ENCODE measurements around the gene ENSA.
"Not testable (repeated sequence)": the region's sequence is repeated elsewhere in the genome, so short reads cannot be mapped to it uniquely, and the experiment has no call there.

Gene ENSA

DNA sequence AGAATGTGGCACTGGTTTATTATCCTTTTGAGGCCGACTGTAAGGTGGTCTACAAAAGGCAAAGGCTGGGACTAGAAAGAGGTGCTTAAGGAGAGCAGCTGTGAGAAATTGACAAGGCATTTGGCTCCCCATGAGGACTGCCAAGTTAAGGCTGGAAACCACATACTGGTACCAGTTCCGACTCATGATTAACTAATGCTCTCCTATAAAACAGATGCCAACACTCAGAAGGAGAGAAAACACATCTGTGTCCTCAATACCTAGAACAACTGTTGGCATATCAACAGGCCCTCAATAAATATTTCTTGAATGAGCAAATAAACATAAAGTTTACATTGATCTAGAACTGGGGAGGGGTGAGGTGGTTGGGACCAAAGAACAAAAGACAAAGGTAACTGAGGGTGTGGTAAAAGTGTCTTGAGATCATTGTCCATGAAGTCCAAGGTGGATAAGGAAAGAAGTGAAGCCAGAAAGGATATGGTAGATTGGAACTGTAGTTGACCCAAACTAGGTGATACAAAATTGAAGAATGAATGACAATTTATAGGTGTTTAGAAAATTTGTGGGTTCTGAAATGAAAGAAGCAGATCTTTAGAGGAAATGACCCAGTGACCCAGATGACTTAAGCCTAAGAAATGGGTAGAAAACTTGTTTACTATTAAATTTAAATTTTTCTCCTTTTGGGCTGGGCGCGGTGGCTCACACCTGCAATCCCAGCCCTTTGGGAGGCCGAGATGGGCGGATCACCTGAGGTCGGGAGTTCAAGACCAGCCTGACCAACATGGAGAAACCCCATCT is 33.1 kb downstream of the ENSA start:
- peaks cover 11% of the 10 kb centered on the region for H3K36me3 ChIP-seq
- H3K27ac ChIP-seq, result peak overlapping the region; percentile 69
- no peaks in the 10 kb centered on the region for H3K9me3 ChIP-seq
- H3K27me3 ChIP-seq, result no peaks in the 10 kb centered on the region
- no peak overlapping the region for H3K4me3 ChIP-seq (ENCODE audit: low read depth in 1 of 2, low read length in 1 of 2)
- no peak for TF ChIP-seq CTCF (IDR thresholded peaks at IDR 0.05)
- H3K4me1 ChIP-seq (ENCODE audit: control insufficient read depth in 1 of 2, insufficient read depth in 1 of 2, low read depth in 1 of 2, low read length in 1 of 2), result peaks cover 35 to 44% of the 10 kb centered on the region in 2 experiments

GRCh38 chr1:150582371-150582770 is 47.0 kb downstream of the ENSA start:
- Histone ChIP-seq H3K4me3 (ENCODE audit: low read depth in 1 of 2, low read length in 1 of 2) (no peak overlapping the region), H3K27ac (peak overlapping the region; percentile 36), H3K27me3 (no peaks in the 10 kb centered on the region), H3K9me3 (no peaks in the 10 kb centered on the region), H3K4me1 (ENCODE audit: control insufficient read depth in 1 of 2, insufficient read depth in 1 of 2, low read depth in 1 of 2, low read length in 1 of 2) (peaks cover 17 to 22% of the 10 kb centered on the region in 2 experiments), H3K36me3 (peaks cover 18% of the 10 kb centered on the region)
- no peak for TF ChIP-seq CTCF (IDR thresholded peaks at IDR 0.05)

DNA sequence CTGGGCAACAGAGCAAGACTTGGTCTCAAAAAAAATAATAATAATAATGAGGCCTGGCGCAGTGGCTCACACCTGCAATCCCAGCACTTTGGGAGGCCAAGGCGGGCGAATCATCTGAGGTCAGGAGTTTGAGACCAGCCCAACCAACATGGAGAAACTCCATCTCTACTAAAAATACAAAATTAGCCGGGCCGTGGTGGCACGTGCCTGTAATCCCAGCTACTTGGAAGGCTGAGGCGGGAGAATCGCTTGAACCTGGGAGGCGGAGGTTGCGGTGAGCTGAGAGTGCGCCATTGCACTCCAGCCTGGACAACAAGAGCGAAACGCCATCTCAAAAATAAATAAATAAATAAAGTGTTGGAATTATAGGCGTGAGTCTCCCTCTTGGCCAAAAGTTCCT is 47.5 kb downstream of the ENSA start:
- H3K4me3 ChIP-seq (ENCODE audit: low read depth in 1 of 2, low read length in 1 of 2); H3K9me3 ChIP-seq; H3K27me3 ChIP-seq: not testable (repeated sequence)
- H3K4me1 ChIP-seq (ENCODE audit: control insufficient read depth in 1 of 2, insufficient read depth in 1 of 2, low read depth in 1 of 2, low read length in 1 of 2), result peaks cover 17 to 22% of the 10 kb centered on the region in 2 experiments
- H3K27ac ChIP-seq, result peak overlapping the region; percentile 36
- peaks cover 23% of the 10 kb centered on the region for H3K36me3 ChIP-seq

- not testable (repeated sequence) for H3K9me3 ChIP-seq; H3K27me3 ChIP-seq; H3K4me3 ChIP-seq (ENCODE audit: low read depth in 1 of 2, low read length in 1 of 2)
- peaks cover 17 to 22% of the 10 kb centered on the region in 2 experiments for H3K4me1 ChIP-seq (ENCODE audit: control insufficient read depth in 1 of 2, insufficient read depth in 1 of 2, low read depth in 1 of 2, low read length in 1 of 2)
- H3K27ac ChIP-seq, result peak overlapping the region; percentile 100
- H3K36me3 ChIP-seq, result peaks cover 28% of the 10 kb centered on the region
Measured at GRCh38 chr1:150581437-150581836, 48.0 kb downstream of the ENSA start.

DNA sequence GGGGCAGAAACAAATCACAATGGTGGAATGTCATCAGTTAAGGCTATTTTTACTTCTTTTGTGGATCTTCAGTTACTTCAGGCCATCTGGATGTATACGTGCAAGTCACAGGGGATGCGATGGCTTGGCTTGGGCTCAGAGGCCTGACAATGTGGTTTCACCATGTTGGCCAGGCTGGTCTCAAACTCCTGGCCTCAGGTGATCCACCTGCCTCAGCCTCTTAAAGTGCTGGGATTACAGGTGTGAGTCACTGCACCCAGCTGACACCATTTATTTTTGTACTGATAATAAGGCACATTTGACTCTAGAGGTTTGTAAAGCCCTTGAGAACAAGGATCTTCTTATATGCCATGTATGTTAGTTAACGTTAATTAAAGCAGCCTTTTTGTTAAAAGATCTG is 48.4 kb downstream of the ENSA start:
- Histone ChIP-seq H3K4me1 (ENCODE audit: control insufficient read depth in 1 of 2, insufficient read depth in 1 of 2, low read depth in 1 of 2, low read length in 1 of 2) (peaks cover 17 to 24% of the 10 kb centered on the region in 2 experiments), H3K27ac (peak overlapping the region; percentile 100)

GRCh38 chr1:150579945-150580642 is 49.3 kb downstream of the ENSA start:
- peak overlapping the region; percentile 80 to 97 for H3K4me3 ChIP-seq (ENCODE audit: low read depth in 1 of 2, low read length in 1 of 2)
- no peak for TF ChIP-seq CTCF (IDR thresholded peaks at IDR 0.05)

More for the DNA sequence above, 48.4 kb downstream of the ENSA start:
- H3K27me3 ChIP-seq; H3K9me3 ChIP-seq; H3K4me3 ChIP-seq (ENCODE audit: low read depth in 1 of 2, low read length in 1 of 2): not testable (repeated sequence)
- peaks cover 32% of the 10 kb centered on the region for H3K36me3 ChIP-seq

More at GRCh38 chr1:150579945-150580642, 49.3 kb downstream of the ENSA start:
- peaks cover 25 to 33% of the 10 kb centered on the region in 2 experiments for H3K4me1 ChIP-seq (ENCODE audit: control insufficient read depth in 1 of 2, insufficient read depth in 1 of 2, low read depth in 1 of 2, low read length in 1 of 2)
- H3K9me3 ChIP-seq, result no peaks in the 10 kb centered on the region
- H3K27me3 ChIP-seq, result no peaks in the 10 kb centered on the region
- peaks cover 41% of the 10 kb centered on the region for H3K36me3 ChIP-seq
- H3K27ac ChIP-seq, result peak overlapping the region; percentile 100
